SK-N-SH (cell line): Measurements from ENCODE around the gene FGD6. TPM values are rescaled to one million over a fixed set of nuclear protein-coding genes. Genes with fewer than 3 reads are reported as not detected.

Experiments used
- CTCF ChIA-PET: fragments of 300-600, 350-600 bp; formaldehyde crosslinking; extraction: SDS; loops from one replicate; lab custom pipeline; 2021; lab: Yijun Ruan, JAX
- POLR2A ChIA-PET: fragments of 350-600 bp; sonication (Branson Sonifier 250); formaldehyde crosslinking; extraction: SDS; loops from one replicate; lab custom pipeline; 2020; ENCODE audit warnings: antibody characterized with exemption, inconsistent platforms; lab: Yijun Ruan, JAX
- DNase-seq: peaks from one replicate; pipeline ENCODE4 v3.0.0; 2012
- H2AFZ ChIP-seq: fragments of 200-600 bp; sonication (generic); 2 replicates; pipeline ENCODE4 v1.8.1; 2016; ENCODE audit warnings: antibody characterized with exemption, mild to moderate bottlenecking, low read depth
- H3F3A ChIP-seq: fragments of 200-600 bp; sonication (generic); replicated peaks from 2 replicates; pipeline ENCODE3; 2016; ENCODE audit warnings: antibody characterized with exemption, mild to moderate bottlenecking; ENCODE audit not compliant: insufficient read depth
- H3K27ac ChIP-seq, 2 experiments: fragments of 200-500 bp in 1 of 2; fragments of 200-600 bp in 1 of 2; sonication (Bioruptor generic) in 1 of 2; sonication (generic), shearing (Covaris generic) in 1 of 2; 2 replicates each; pipeline versions ENCODE4 v1.5.1 to v1.6.1; 2014 to 2016; ENCODE audit warnings: low read depth in 2 of 2, inconsistent platforms in 1 of 2, low read length in 1 of 2, mild to moderate bottlenecking in 1 of 2, mixed read lengths in 1 of 2
- H3K27me3 ChIP-seq: fragments of 200-600 bp; sonication (generic), shearing (Covaris generic); 2 replicates; pipeline ENCODE4 v1.6.1; 2016; ENCODE audit warnings: mixed run types; ENCODE audit not compliant: insufficient read depth
- H3K36me3 ChIP-seq, 2 experiments: fragments of 200-500 bp in 1 of 2; fragments of 200-600 bp in 1 of 2; sonication (Bioruptor generic) in 1 of 2; sonication (generic) in 1 of 2; replicated peaks in 1 of 2; 2 replicates each; pipeline versions ENCODE3 to v1.5.1; 2014 to 2016; ENCODE audit warnings: low read length in 1 of 2, mild to moderate bottlenecking in 1 of 2; ENCODE audit not compliant: insufficient read depth in 2 of 2, control insufficient read depth in 1 of 2
- H3K4me1 ChIP-seq, 2 experiments: fragments of 200-500 bp in 1 of 2; fragments of 200-600 bp in 1 of 2; sonication (Bioruptor generic) in 1 of 2; sonication (generic), shearing (Covaris generic) in 1 of 2; 2 replicates each; pipeline versions ENCODE4 v1.5.1 to v1.6.1; 2014 to 2016; ENCODE audit warnings: low read depth in 1 of 2, low read length in 1 of 2, mixed run types in 1 of 2; ENCODE audit not compliant: insufficient read depth in 2 of 2, control insufficient read depth in 1 of 2
- H3K4me2 ChIP-seq: fragments of 200-600 bp; sonication (generic), shearing (Covaris generic); 2 replicates; pipeline ENCODE4 v1.6.1; 2017; ENCODE audit warnings: mixed run types
- H3K4me3 ChIP-seq, 2 experiments: fragments of 200-500 bp in 1 of 2; fragments of 200-600 bp in 1 of 2; sonication (Bioruptor generic) in 1 of 2; sonication (generic), shearing (Covaris generic) in 1 of 2; 2 replicates each; pipeline versions ENCODE4 v1.5.1 to v1.8.1; 2014 to 2016; ENCODE audit warnings: low read depth in 2 of 2, inconsistent platforms in 1 of 2, low read length in 1 of 2, mild to moderate bottlenecking in 1 of 2, mixed read lengths in 1 of 2, moderate library complexity in 1 of 2
- H3K79me2 ChIP-seq: fragments of 200-600 bp; sonication (generic); 2 replicates; pipeline ENCODE4 v1.8.1; 2017; ENCODE audit warnings: mild to moderate bottlenecking; ENCODE audit not compliant: insufficient read depth
- H3K9ac ChIP-seq: fragments of 200-600 bp; sonication (generic); 2 replicates; pipeline ENCODE4 v1.6.1; 2017; ENCODE audit warnings: mixed run types
- H3K9me2 ChIP-seq: fragments of 200-600 bp; sonication (generic); 2 replicates; pipeline ENCODE4 v1.6.1; 2017; ENCODE audit warnings: mixed run types
- H3K9me3 ChIP-seq: fragments of 200-600 bp; sonication (generic); 2 replicates; pipeline ENCODE4 v1.6.1; 2017; ENCODE audit warnings: mixed run types, mild to moderate bottlenecking, moderate library complexity
- H4K20me1 ChIP-seq: fragments of 200-600 bp; sonication (generic); 2 replicates; pipeline ENCODE4 v1.6.1; 2017; ENCODE audit warnings: mild to moderate bottlenecking, mixed run types; ENCODE audit not compliant: insufficient read depth
- CHD2 ChIP-seq: fragments of 150-350 bp; IDR thresholded peaks from 2 replicates; pipeline ENCODE4 v1.6.1; 2018; ENCODE audit warnings: low read length; ENCODE audit not compliant: partially characterized antibody
- ELF1 ChIP-seq: IDR thresholded peaks from 2 replicates; pipeline ENCODE4 v1.4.0; 2012
- FOXJ3 ChIP-seq: sonication (generic); formaldehyde crosslinking; IDR thresholded peaks from 2 replicates; pipeline ENCODE4 v1.5.1; 2020; ENCODE audit warnings: mild to moderate bottlenecking, missing genetic modification reagents
- FOXM1 ChIP-seq: IDR thresholded peaks from 2 replicates; pipeline ENCODE4 v1.4.0; 2012; ENCODE audit warnings: low read depth, mild to moderate bottlenecking
- GATA2 ChIP-seq: sonication (generic); formaldehyde crosslinking; IDR thresholded peaks from 2 replicates; pipeline ENCODE4 v1.5.0; 2020; ENCODE audit warnings: mild to moderate bottlenecking, missing genetic modification reagents
- IRF3 ChIP-seq: fragments of 150-350 bp; IDR thresholded peaks from 2 replicates; pipeline ENCODE4 v1.6.1; 2016; ENCODE audit warnings: mild to moderate bottlenecking, low read depth, low read length
- JUND ChIP-seq: IDR thresholded peaks from 2 replicates; pipeline ENCODE4 v1.4.0; 2012
- MAX ChIP-seq: IDR thresholded peaks from 2 replicates; pipeline ENCODE4 v1.4.0; 2012; ENCODE audit warnings: low read depth
- MXI1 ChIP-seq: IDR thresholded peaks from 2 replicates; pipeline ENCODE4 v1.6.1; 2012; ENCODE audit warnings: mild to moderate bottlenecking, low read depth, low read length, improper control_type of control experiment
- NFIC ChIP-seq: IDR thresholded peaks from 2 replicates; pipeline ENCODE4 v1.4.0; 2012; ENCODE audit warnings: borderline replicate concordance
- NRF1 ChIP-seq: IDR thresholded peaks from 2 replicates; pipeline ENCODE4 v1.6.1; 2012; ENCODE audit warnings: low read depth, mild to moderate bottlenecking, low read length
- PBX3 ChIP-seq: IDR thresholded peaks from 2 replicates; pipeline ENCODE4; 2012
- POLR2AphosphoS5 ChIP-seq: IDR thresholded peaks from 2 replicates; pipeline ENCODE4 v1.6.1; 2012; ENCODE audit warnings: low read depth, low read length
- RCOR1 ChIP-seq: fragments of 150-350 bp; IDR thresholded peaks from 2 replicates; pipeline ENCODE4 v1.6.1; 2017; ENCODE audit warnings: antibody characterized with exemption, low read length
- RFX5 ChIP-seq: IDR thresholded peaks from 2 replicates; pipeline ENCODE4 v1.6.1; 2012; ENCODE audit warnings: mild to moderate bottlenecking, improper control_type of control experiment, low read length
- RXRA ChIP-seq: IDR thresholded peaks from 2 replicates; pipeline ENCODE4 v1.4.0; 2012; ENCODE audit warnings: low read depth, mild to moderate bottlenecking, borderline replicate concordance
- SMC3 ChIP-seq: IDR thresholded peaks from 2 replicates; pipeline ENCODE4 v1.6.1; 2012; ENCODE audit warnings: low read depth, low read length, improper control_type of control experiment
- TAF1 ChIP-seq: IDR thresholded peaks from 2 replicates; pipeline ENCODE4 v1.6.1; 2012; ENCODE audit warnings: low read depth, mild to moderate bottlenecking, low read length, moderate library complexity, borderline replicate concordance
- TCF12 ChIP-seq: IDR thresholded peaks from 2 replicates; pipeline ENCODE4 v1.4.0; 2012
- TEAD4 ChIP-seq: IDR thresholded peaks from 2 replicates; pipeline ENCODE4 v1.4.0; 2012; ENCODE audit warnings: mild to moderate bottlenecking, borderline replicate concordance; ENCODE audit not compliant: insufficient read depth
- USF1 ChIP-seq: IDR thresholded peaks from 2 replicates; pipeline ENCODE4 v1.4.0; 2012; ENCODE audit warnings: low read depth, borderline replicate concordance
- USF2 ChIP-seq: fragments of 150-350 bp; IDR thresholded peaks from 2 replicates; pipeline ENCODE4 v1.6.1; 2017; ENCODE audit warnings: antibody characterized with exemption, low read length, low read depth, borderline replicate concordance
- YY1 ChIP-seq: IDR thresholded peaks from 2 replicates; pipeline ENCODE4 v1.4.0; 2012; ENCODE audit warnings: low read depth, mild to moderate bottlenecking
- WGBS: methylation state at CpG from one replicate; pipeline ENCODE4 v1.1.6; 2017; ENCODE audit warnings: low lambda C conversion rate; 5-methylcytosine and 5-hydroxymethylcytosine counted together
- polyA plus RNA-seq, 3 experiments: library from polyadenylated mRNA; depleted of rRNA; stranded (reverse); fragments of >200 nt; gene quantifications; 2 replicates each; pipeline ENCODE4 v1.2.3, GENCODE V29; 2012

Gene FGD6
- polyA plus RNA-seq, 1 of the 3 experiments (the other 2 are of a cell fraction) = 2.8 TPM

GRCh38 chr12:95205016-95205624 is 12.1 kb downstream of the FGD6 start:
- POLR2A ChIA-PET = no interaction called here
- CTCF ChIA-PET = interaction anchor here (1.5 kb wide), 1 partner anchor 54 kb away, joined by 5 read pairs; no protein-coding TSS in a partner anchor
- 92% methylated on average over 2 of the region's 2 CpGs for WGBS
- Histone ChIP-seq H3K9me3 (no peaks in the 10 kb centered on the region), H3K36me3 (no peaks in the 10 kb centered on the region), H2AFZ (peak overlapping the region; percentile 70), H3K27me3 (no peaks in the 10 kb centered on the region), H3K79me2 (peaks cover 62% of the 10 kb centered on the region), H3F3A (peaks cover 24% of the 10 kb centered on the region), H3K27ac (peak overlapping the region; percentile 64 to 87), H4K20me1 (no peaks in the 10 kb centered on the region)
- no peak for DNase-seq
- TF ChIP-seq MXI1 (no peak), FOXM1 (no peak), PBX3 (no peak), TCF12 (no peak), SMC3 (no peak), CHD2 (no peak), GATA2 (CRISPR knock-in tag) (no peak), USF1 (no peak), TEAD4 (no peak), YY1 (no peak), NFIC (no peak), RFX5 (no peak), ELF1 (no peak)
- TF ChIP-seq, all 33 proteins: peak for 0
- Histone ChIP-seq H3K9ac (peak overlapping the region; percentile 48), H3K4me2 (peak overlapping the region; percentile 64), H3K4me3 (no peak overlapping the region), H3K9me2 (no peaks in the 10 kb centered on the region), H3K4me1 (peaks cover 13 to 60% of the 10 kb centered on the region in 2 experiments)

GRCh38 chr12:95204141-95204866 is 13.0 kb downstream of the FGD6 start:
- peaks cover 13 to 60% of the 10 kb centered on the region in 2 experiments for H3K4me1 ChIP-seq
- no peaks in the 10 kb centered on the region for H3K9me2 ChIP-seq
- ChIA-PET POLR2A (no interaction called here), CTCF (no interaction called here)
- H3K79me2 ChIP-seq = peaks cover 70% of the 10 kb centered on the region
- H3K27me3 ChIP-seq = no peaks in the 10 kb centered on the region
- H3K4me3 ChIP-seq = 0 out of 4 replicates have a peak overlapping the region, but pooled peaks of 1 of the 2 experiments have one; percentile 1
- peak overlapping the region; percentile 48 for H3K9ac ChIP-seq
- no peaks in the 10 kb centered on the region for H3K36me3 ChIP-seq
- peak overlapping the region; percentile 74 for H2AFZ ChIP-seq
- DNase-seq = no peak
- peak overlapping the region; percentile 64 for H3K4me2 ChIP-seq
- peak overlapping the region; percentile 74 to 87 for H3K27ac ChIP-seq
- H3F3A ChIP-seq = peaks cover 24% of the 10 kb centered on the region
- no peaks in the 10 kb centered on the region for H3K9me3 ChIP-seq
- WGBS = 37% methylated on average over 11 of the region's 11 CpGs
- no peaks in the 10 kb centered on the region for H4K20me1 ChIP-seq
- TF ChIP-seq MAX = no peak; the same call in 1 of the 2 replicates
- TF ChIP-seq FOXJ3 (CRISPR knock-in tag) = no peak
- peak; percentile 79 for TF ChIP-seq ELF1
- no peak for TF ChIP-seq RFX5
- no peak for TF ChIP-seq GATA2 (CRISPR knock-in tag)
- no peak for TF ChIP-seq RCOR1
- peak; percentile 31; the same call in 1 of the 2 replicates for TF ChIP-seq JUND
- TF ChIP-seq IRF3 = no peak
- TF ChIP-seq POLR2AphosphoS5 = no peak
- TF ChIP-seq RXRA = 0 out of 2 replicates have a peak, but pooled peaks have one; percentile 16
- TF ChIP-seq TAF1 = no peak
- TF ChIP-seq FOXM1 = no peak
- no peak for TF ChIP-seq TEAD4
- TF ChIP-seq CHD2 = no peak
- no peak for TF ChIP-seq NRF1
- TF ChIP-seq USF2 = no peak
